HUES64 (cell line): ENCODE measurements around the gene CLIC1.
"Not testable (repeated sequence)": the region's sequence is repeated elsewhere in the genome, so short reads cannot be mapped to it uniquely, and the experiment has no call there.

Experiments
- H3K27ac ChIP-seq: 2 replicates; pipeline ENCODE4 v1.7.0; 2013; ENCODE audit warnings: low read depth, low read length, inconsistent platforms
- H3K27me3 ChIP-seq: 2 replicates; pipeline ENCODE4 v1.6.1; 2013; ENCODE audit warnings: mild to moderate bottlenecking, low read length; ENCODE audit not compliant: insufficient read depth
- H3K36me3 ChIP-seq: 2 replicates; pipeline ENCODE4 v1.6.1; 2013; ENCODE audit warnings: mild to moderate bottlenecking, low read length; ENCODE audit not compliant: insufficient read depth
- H3K4me1 ChIP-seq: 2 replicates; pipeline ENCODE4 v1.6.1; 2013; ENCODE audit warnings: mild to moderate bottlenecking, low read length, moderate library complexity; ENCODE audit not compliant: insufficient read depth
- H3K4me3 ChIP-seq: 2 replicates; pipeline ENCODE4 v1.5.1; 2013; ENCODE audit warnings: mild to moderate bottlenecking, low read length, moderate library complexity
- H3K9ac ChIP-seq: 2 replicates; pipeline ENCODE4 v1.6.1; 2013; ENCODE audit warnings: mild to moderate bottlenecking, low read depth, low read length
- H3K9me3 ChIP-seq: 2 replicates; pipeline ENCODE4 v1.6.1; 2013; ENCODE audit warnings: low read depth, low read length; ENCODE audit not compliant: insufficient read depth
- WGBS: fragments of 150-250, 120-280 bp; methylation state at CpG from one replicate; pipeline ENCODE4 v1.1.7; 2013; ENCODE audit warnings: missing lambda C conversion rate; 5-methylcytosine and 5-hydroxymethylcytosine counted together

CLIC1 gene

DNA sequence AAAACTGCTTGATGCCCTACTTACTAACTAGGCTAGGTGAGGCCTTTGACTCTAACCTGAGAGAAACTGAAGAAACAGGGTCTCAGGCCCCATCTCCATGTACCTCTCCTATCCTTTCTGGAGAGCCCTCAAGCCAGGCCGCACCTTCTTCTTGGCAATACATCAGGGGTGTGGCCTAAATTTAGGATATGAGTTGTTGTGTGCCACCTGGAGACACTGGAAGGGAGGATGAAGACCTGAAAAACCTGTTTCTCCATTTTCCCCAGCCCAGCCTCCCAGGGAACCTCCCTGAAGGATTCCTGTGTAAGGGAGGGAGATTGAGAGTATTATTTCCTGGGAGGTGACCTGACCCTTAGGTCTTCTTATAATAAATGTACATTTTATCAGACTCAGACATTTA lies 18.1 kb downstream of the CLIC1 start:
- no CpG with 5 or more reads among the region's 1 CpG for WGBS

GRCh38 chr6:31717499-31718222 lies 18.7 kb downstream of the CLIC1 start:
- H3K4me1 ChIP-seq: peaks cover 36% of the 10 kb centered on the region
- no peak overlapping the region for H3K9ac ChIP-seq
- H3K4me3 ChIP-seq: no peak overlapping the region
- no peaks in the 10 kb centered on the region for H3K27me3 ChIP-seq
- no peaks in the 10 kb centered on the region for H3K36me3 ChIP-seq
- 72% methylated on average over 10 of the region's 10 CpGs for WGBS
- H3K27ac ChIP-seq: no peak overlapping the region
- H3K9me3 ChIP-seq: no peaks in the 10 kb centered on the region

More for the DNA sequence above, 18.1 kb downstream of the CLIC1 start:
- no peaks in the 10 kb centered on the region for H3K36me3 ChIP-seq
- H3K27ac ChIP-seq: no peak overlapping the region
- peaks cover 34% of the 10 kb centered on the region for H3K4me1 ChIP-seq
- H3K9ac ChIP-seq: no peak overlapping the region
- no peak overlapping the region for H3K4me3 ChIP-seq
- H3K27me3 ChIP-seq: no peaks in the 10 kb centered on the region
- H3K9me3 ChIP-seq: no peaks in the 10 kb centered on the region

GRCh38 chr6:31715022-31715958 lies 21.0 kb downstream of the CLIC1 start, which contains the start of gene LY6G6D:
Gene LY6G6D, plus strand, starts transcription at chr6:31715348. Its CDS starts 8 bp downstream, at chr6:31715356.
- Histone ChIP-seq H3K27me3 (no peaks in the 10 kb centered on the region), H3K27ac (0 out of 2 replicates have a peak within 1 kb of the TSS, but pooled peaks have one; percentile 7), H3K9ac (no peak within 1 kb of the TSS), H3K4me3 (no peak within 1 kb of the TSS), H3K36me3 (no peaks in the 10 kb centered on the region), H3K4me1 (peaks cover 36% of the 10 kb centered on the region), H3K9me3 (no peaks in the 10 kb centered on the region)
- 60% methylated on average over 15 of the region's 16 CpGs for WGBS

DNA sequence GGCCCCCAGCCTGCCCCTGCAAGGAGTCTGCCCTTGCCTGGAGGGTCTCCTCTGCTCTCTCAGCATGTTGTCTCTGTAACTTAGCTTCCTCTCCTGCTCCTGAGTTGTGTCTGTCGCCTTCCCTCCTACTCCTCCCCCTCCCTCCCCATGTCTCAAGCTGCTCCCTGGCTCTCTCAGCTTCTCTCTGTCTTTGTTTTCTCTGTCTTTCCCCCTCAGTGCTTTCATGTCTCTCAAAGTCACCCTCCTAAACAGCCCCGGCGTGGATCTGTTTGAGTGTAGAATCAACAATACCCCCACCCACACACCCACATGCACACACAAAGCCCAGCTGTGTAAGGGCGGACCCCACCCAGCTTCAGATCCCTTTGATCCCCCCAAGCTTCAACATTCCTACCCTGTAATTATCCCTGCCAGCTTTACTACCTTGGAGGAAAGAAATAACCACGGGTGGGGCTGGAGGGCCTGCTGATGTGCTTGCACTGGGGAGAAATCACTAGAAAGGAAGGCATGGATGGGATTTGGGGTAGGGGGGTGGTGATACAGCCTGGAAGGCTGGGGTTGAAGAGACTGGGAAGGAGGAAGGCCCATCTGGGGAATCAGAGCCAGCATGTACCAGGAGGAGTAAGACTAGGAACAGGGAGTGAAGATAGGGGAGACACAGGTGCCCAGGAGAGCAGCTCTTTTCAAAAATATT lies 22.2 kb downstream of the CLIC1 start:
- H3K36me3 ChIP-seq: no peaks in the 10 kb centered on the region
- H3K4me3 ChIP-seq: no peak overlapping the region
- WGBS: 19% methylated on average over 5 of the region's 5 CpGs
- H3K9ac ChIP-seq: no peak overlapping the region
- H3K4me1 ChIP-seq: peaks cover 36% of the 10 kb centered on the region
- 0 out of 2 replicates have a peak overlapping the region, but pooled peaks have one; percentile 7 for H3K27ac ChIP-seq
- H3K27me3 ChIP-seq: no peaks in the 10 kb centered on the region
- H3K9me3 ChIP-seq: no peaks in the 10 kb centered on the region

DNA sequence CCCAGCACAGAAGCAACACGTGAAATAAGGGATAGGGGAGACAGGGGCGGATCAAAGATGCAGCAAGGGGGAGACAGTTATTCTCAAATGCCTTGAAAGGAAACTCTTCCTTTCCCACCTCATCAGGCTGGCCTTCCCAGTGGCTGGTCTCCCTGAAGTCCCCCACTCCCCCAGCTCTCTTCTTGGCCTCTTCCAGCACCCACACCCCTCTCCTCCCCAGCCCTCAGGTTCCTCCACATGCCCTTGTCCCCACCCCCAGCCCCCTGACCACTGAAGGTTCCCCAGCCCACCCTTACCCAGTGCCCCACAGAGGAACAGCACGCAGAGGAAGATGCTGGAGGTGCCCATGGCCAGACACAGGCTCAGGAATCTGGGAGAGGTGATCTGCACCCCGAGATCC lies 22.9 kb downstream of the CLIC1 start:
- Histone ChIP-seq H3K36me3 (no peaks in the 10 kb centered on the region), H3K9me3 (no peaks in the 10 kb centered on the region), H3K4me3 (no peak overlapping the region), H3K27me3 (no peaks in the 10 kb centered on the region), H3K4me1 (peaks cover 33% of the 10 kb centered on the region), H3K27ac (no peak overlapping the region), H3K9ac (no peak overlapping the region)
- 52% methylated on average over 4 of the region's 4 CpGs for WGBS

DNA sequence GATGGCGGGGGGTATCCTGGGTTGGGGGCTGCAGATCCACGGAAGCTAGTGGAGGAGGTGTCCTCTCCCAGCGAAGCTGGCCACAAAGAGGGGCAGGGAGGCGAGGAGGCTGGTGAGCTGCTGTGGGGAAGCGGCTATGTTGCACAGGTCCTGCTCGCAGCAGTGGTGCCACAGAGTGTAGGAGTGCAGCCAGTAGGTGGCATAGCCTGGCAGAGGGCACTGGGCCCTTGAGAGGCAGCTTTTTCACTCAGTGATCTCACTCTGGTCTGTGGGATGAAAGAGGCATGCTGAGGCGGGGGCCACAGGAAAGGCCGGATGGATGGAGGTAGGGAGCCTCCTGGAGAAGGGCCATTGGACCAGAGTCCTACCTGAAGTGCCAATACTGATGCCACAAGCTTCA lies 24.0 kb downstream of the CLIC1 start:
- 92% methylated on average over 8 of the region's 8 CpGs for WGBS
- H3K27ac ChIP-seq: no peak overlapping the region
- H3K36me3 ChIP-seq: no peaks in the 10 kb centered on the region
- no peaks in the 10 kb centered on the region for H3K27me3 ChIP-seq
- no peak overlapping the region for H3K9ac ChIP-seq
- peaks cover 22% of the 10 kb centered on the region for H3K4me1 ChIP-seq
- no peaks in the 10 kb centered on the region for H3K9me3 ChIP-seq
- no peak overlapping the region for H3K4me3 ChIP-seq

- Histone ChIP-seq H3K27ac (no peak overlapping the region), H3K4me1 (peaks cover 21% of the 10 kb centered on the region), H3K9me3 (no peaks in the 10 kb centered on the region), H3K4me3 (no peak overlapping the region), H3K36me3 (no peaks in the 10 kb centered on the region), H3K9ac (no peak overlapping the region), H3K27me3 (no peaks in the 10 kb centered on the region)
- 89% methylated on average over 8 of the region's 8 CpGs for WGBS
These were observed 25.1 kb downstream of the CLIC1 start for GRCh38 chr6:31711233-31711632.

GRCh38 chr6:31710523-31711219 lies 25.7 kb downstream of the CLIC1 start:
- Histone ChIP-seq H3K4me3 (no peak overlapping the region), H3K27me3 (no peaks in the 10 kb centered on the region), H3K4me1 (peaks cover 21% of the 10 kb centered on the region), H3K36me3 (no peaks in the 10 kb centered on the region), H3K9me3 (no peaks in the 10 kb centered on the region), H3K27ac (no peak overlapping the region), H3K9ac (no peak overlapping the region)
- WGBS: 72% methylated on average over 5 of the region's 5 CpGs

- 95% methylated on average over 11 of the region's 11 CpGs for WGBS
- H3K36me3 ChIP-seq, H3K9me3 ChIP-seq, H3K9ac ChIP-seq, H3K27ac ChIP-seq, H3K4me3 ChIP-seq, H3K4me1 ChIP-seq, H3K27me3 ChIP-seq: not testable (repeated sequence)
These were observed 27.2 kb downstream of the CLIC1 start for GRCh38 chr6:31709157-31709556.

GRCh38 chr6:31708224-31708623 lies 28.1 kb downstream of the CLIC1 start:
- Histone ChIP-seq H3K9me3 (no peaks in the 10 kb centered on the region), H3K4me1 (peaks cover 2% of the 10 kb centered on the region; the same call in 1 of the 2 replicates), H3K9ac (no peak overlapping the region), H3K36me3 (no peaks in the 10 kb centered on the region), H3K27ac (no peak overlapping the region), H3K27me3 (no peaks in the 10 kb centered on the region), H3K4me3 (no peak overlapping the region)
- 91% methylated on average over 2 of the region's 3 CpGs for WGBS
